HEK293 (cell line): ENCODE results near the gene SEMA4F.

Experiments
- ATF2 ChIP-seq: fragments of 450-650 bp; formaldehyde crosslinking; IDR thresholded peaks from 2 replicates; pipeline ENCODE4 v1.5.1; 2016; ENCODE audit warnings: missing biosample characterization, missing genetic modification characterization, low read depth
- GLIS1 ChIP-seq: fragments of 450-650 bp; formaldehyde crosslinking; IDR thresholded peaks from 2 replicates; pipeline ENCODE4 v1.5.1; 2016; ENCODE audit warnings: missing biosample characterization, missing genetic modification characterization
- HIC1 ChIP-seq: fragments of 450-650 bp; formaldehyde crosslinking; IDR thresholded peaks from 2 replicates; pipeline ENCODE4 v1.5.1; 2016; ENCODE audit warnings: missing biosample characterization, missing genetic modification characterization
- REST ChIP-seq: fragments of 450-650 bp; formaldehyde crosslinking; IDR thresholded peaks from 2 replicates; pipeline ENCODE4 v1.5.1; 2016; ENCODE audit warnings: missing biosample characterization, missing genetic modification characterization
- SALL2 ChIP-seq: fragments of 450-650 bp; formaldehyde crosslinking; IDR thresholded peaks from 2 replicates; pipeline ENCODE4 v1.5.0; 2017; ENCODE audit warnings: missing biosample characterization, mild to moderate bottlenecking, missing genetic modification characterization, borderline replicate concordance
- SETDB1 ChIP-seq: IDR thresholded peaks from one replicate; pipeline ENCODE4 v1.6.1; 2017; ENCODE audit warnings: mild to moderate bottlenecking, low read length, moderate library complexity, mixed read lengths; ENCODE audit not compliant: insufficient read length
- TRIM28 ChIP-seq: IDR thresholded peaks from 2 replicates; pipeline ENCODE4 v1.6.1; 2011; ENCODE audit warnings: low read length, control low read depth, borderline replicate concordance
- ZBTB21 ChIP-seq: fragments of 450-650 bp; formaldehyde crosslinking; IDR thresholded peaks from 2 replicates; pipeline ENCODE4 v1.5.1; 2017; ENCODE audit warnings: missing biosample characterization, missing genetic modification characterization
- ZBTB26 ChIP-seq: fragments of 450-650 bp; formaldehyde crosslinking; optimal IDR thresholded peaks from 2 replicates; pipeline ENCODE3; 2016; ENCODE audit warnings: missing biosample characterization, mild to moderate bottlenecking, missing genetic modification characterization
- ZEB2 ChIP-seq: fragments of 450-650 bp; formaldehyde crosslinking; IDR thresholded peaks from 2 replicates; pipeline ENCODE4 v1.5.1; 2016; ENCODE audit warnings: missing biosample characterization, missing genetic modification characterization
- ZNF138 ChIP-seq: fragments of 450-650 bp; formaldehyde crosslinking; IDR thresholded peaks from 2 replicates; pipeline ENCODE4 v1.5.1; 2016; ENCODE audit warnings: missing biosample characterization, missing genetic modification characterization, borderline replicate concordance
- ZNF202 ChIP-seq: fragments of 450-650 bp; formaldehyde crosslinking; IDR thresholded peaks from 2 replicates; pipeline ENCODE4 v1.5.1; 2016; ENCODE audit warnings: missing biosample characterization, missing genetic modification characterization, borderline replicate concordance
- ZNF335 ChIP-seq: fragments of 450-650 bp; formaldehyde crosslinking; conservative IDR thresholded peaks from 2 replicates; pipeline ENCODE4 v1.5.1; 2016; ENCODE audit warnings: missing biosample characterization, missing genetic modification characterization
- ZNF423 ChIP-seq: fragments of 450-650 bp; formaldehyde crosslinking; IDR thresholded peaks from 2 replicates; pipeline ENCODE4 v1.5.1; 2016; ENCODE audit warnings: missing biosample characterization, missing genetic modification characterization
- ZNF449 ChIP-seq: fragments of 450-650 bp; formaldehyde crosslinking; IDR thresholded peaks from 2 replicates; pipeline ENCODE4 v1.5.1; 2017; ENCODE audit warnings: missing biosample characterization, mild to moderate bottlenecking, missing genetic modification characterization, moderate library complexity
- ZNF549 ChIP-seq: fragments of 450-650 bp; IDR thresholded peaks from 2 replicates; pipeline ENCODE4 v1.5.1; 2018; ENCODE audit warnings: missing biosample characterization, missing genetic modification characterization, mild to moderate bottlenecking, inconsistent platforms, moderate library complexity
- ZNF596 ChIP-seq: fragments of 450-650 bp; IDR thresholded peaks from 2 replicates; pipeline ENCODE4 v1.5.0; 2018; ENCODE audit warnings: missing biosample characterization, mild to moderate bottlenecking, missing genetic modification characterization, moderate library complexity
- ZNF623 ChIP-seq: fragments of 450-650 bp; formaldehyde crosslinking; IDR thresholded peaks from 2 replicates; pipeline ENCODE4 v1.5.1; 2016; ENCODE audit warnings: missing biosample characterization, missing genetic modification characterization
- ZNF664 ChIP-seq: fragments of 450-650 bp; formaldehyde crosslinking; IDR thresholded peaks from 2 replicates; pipeline ENCODE4 v1.5.1; 2016; ENCODE audit warnings: missing biosample characterization, missing genetic modification characterization
- ZNF747 ChIP-seq: fragments of 450-650 bp; formaldehyde crosslinking; IDR thresholded peaks from 2 replicates; pipeline ENCODE4 v1.5.1; 2016; ENCODE audit warnings: missing biosample characterization, missing genetic modification characterization
- ZNF777 ChIP-seq: fragments of 450-650 bp; formaldehyde crosslinking; IDR thresholded peaks from 2 replicates; pipeline ENCODE4 v1.5.1; 2017; ENCODE audit warnings: missing biosample characterization, missing genetic modification characterization, borderline replicate concordance
- ZNF785 ChIP-seq: fragments of 450-650 bp; formaldehyde crosslinking; IDR thresholded peaks from 2 replicates; pipeline ENCODE4 v1.5.1; 2016; ENCODE audit warnings: missing biosample characterization, missing genetic modification characterization
- ZNF837 ChIP-seq: fragments of 450-650 bp; formaldehyde crosslinking; IDR thresholded peaks from 2 replicates; pipeline ENCODE4 v1.5.1; 2016; ENCODE audit warnings: missing biosample characterization, missing genetic modification characterization

Gene SEMA4F

GRCh38 chr2:74653985-74654882, at the start of gene SEMA4F (continued):
- TF ChIP-seq ZBTB26 (tag by site-specific recombination) (peak; percentile 83), ZNF837 (no peak), ZEB2 (no peak), HIC1 (tag by site-specific recombination) (no peak), ZNF664 (tag by site-specific recombination) (no peak), SALL2 (tag by site-specific recombination) (no peak), ZNF596 (tag by site-specific recombination) (no peak), REST (tag by site-specific recombination) (no peak), ZNF449 (peak; percentile 45; the same call in 1 of the 2 replicates), ZNF747 (no peak), ZNF777 (tag by site-specific recombination) (no peak; the same call in 1 of the 2 replicates), SETDB1 (no peak), ZBTB21 (tag by site-specific recombination) (no peak), ZNF335 (tag by site-specific recombination) (0 out of 2 replicates have a peak, but pooled peaks have one; percentile 12), ZNF549 (tag by site-specific recombination) (no peak), ZNF202 (tag by site-specific recombination) (no peak), ZNF785 (tag by site-specific recombination) (no peak), ATF2 (tag by site-specific recombination) (no peak), ZNF623 (no peak), TRIM28 (no peak), ZNF423 (no peak), ZNF138 (no peak), GLIS1 (tag by site-specific recombination) (no peak)
